Brain microvascular endothelial cell (primary cell): ENCODE results near the gene COL8A1.

ENCODE experiments used
- DNase-seq: peaks from one replicate; pipeline ENCODE4 v3.0.0-alpha.2; 2020
- H3K27ac ChIP-seq: fragments of 250-450 bp; sonication (Bioruptor Pico); 2 replicates; pipeline ENCODE4 v1.5.1; 2020; ENCODE audit warnings: mild to moderate bottlenecking, moderate library complexity
- H3K27me3 ChIP-seq: fragments of 250-450 bp; sonication (Bioruptor Pico); replicated peaks from 2 replicates; pipeline ENCODE4 v1.5.1; 2020; ENCODE audit warnings: mild to moderate bottlenecking
- H3K36me3 ChIP-seq: fragments of 250-450 bp; sonication (Bioruptor Pico); replicated peaks from 2 replicates; pipeline ENCODE4 v1.5.1; 2020; ENCODE audit warnings: mild to moderate bottlenecking
- H3K4me3 ChIP-seq: 2 replicates; pipeline ENCODE4 v1.5.1; 2011; ENCODE audit warnings: low read depth, mild to moderate bottlenecking, control low read depth, low read length, moderate library complexity
- CTCF ChIP-seq: IDR thresholded peaks from 2 replicates; pipeline ENCODE4 v1.5.1; 2011; ENCODE audit warnings: low read depth, mild to moderate bottlenecking, moderate library complexity, low read length, control low read depth, inconsistent platforms; ENCODE audit errors: missing control alignments
- in situ Hi-C: cut with HindIII; loops from 2 replicates; pipeline ENCODE4 v1.10.0; 2017; ENCODE audit warnings: low sequenced_read_pairs, low pct_ligation_motif_present

COL8A1 gene

GRCh38 chr3:99780749-99781148 is 142.4 kb downstream of the COL8A1 start:
- no peak overlapping the region for H3K4me3 ChIP-seq
- TF ChIP-seq CTCF = no peak
- DNase-seq = no peak
- no peaks in the 10 kb centered on the region for H3K36me3 ChIP-seq
- in situ Hi-C loops = no loop called here
- no peak overlapping the region for H3K27ac ChIP-seq
- H3K27me3 ChIP-seq = no peaks in the 10 kb centered on the region

- peak; percentile 22 for DNase-seq
These were observed 143.4 kb downstream of the COL8A1 start for GRCh38 chr3:99781761-99782160.

GRCh38 chr3:99783011-99783573 is 144.7 kb downstream of the COL8A1 start:
- no peaks in the 10 kb centered on the region for H3K36me3 ChIP-seq
- TF ChIP-seq CTCF = no peak
- H3K27me3 ChIP-seq = no peaks in the 10 kb centered on the region
- in situ Hi-C loops = no loop called here
- H3K27ac ChIP-seq = peak overlapping the region; percentile 36
- H3K4me3 ChIP-seq = no peak overlapping the region
- peak; percentile 85 for DNase-seq

More at GRCh38 chr3:99781761-99782160, 143.4 kb downstream of the COL8A1 start:
- Histone ChIP-seq H3K4me3 (no peak overlapping the region), H3K36me3 (no peaks in the 10 kb centered on the region), H3K27me3 (no peaks in the 10 kb centered on the region), H3K27ac (peak overlapping the region; percentile 36)
- TF ChIP-seq CTCF = no peak
- in situ Hi-C loops = no loop called here

GRCh38 chr3:99789011-99789721 is 150.8 kb downstream of the COL8A1 start:
- in situ Hi-C loops = no loop called here

GRCh38 chr3:99794485-99794884 is 156.1 kb downstream of the COL8A1 start:
- no peaks in the 10 kb centered on the region for H3K27me3 ChIP-seq
- peaks cover 53% of the 10 kb centered on the region for H3K36me3 ChIP-seq
- H3K27ac ChIP-seq = no peak overlapping the region
- TF ChIP-seq CTCF = no peak
- in situ Hi-C loops = no loop called here
- no peak overlapping the region for H3K4me3 ChIP-seq
- DNase-seq = no peak

More at GRCh38 chr3:99789011-99789721, 150.8 kb downstream of the COL8A1 start:
- Histone ChIP-seq H3K27me3 (no peaks in the 10 kb centered on the region), H3K27ac (no peak overlapping the region), H3K4me3 (no peak overlapping the region), H3K36me3 (peaks cover 31% of the 10 kb centered on the region)
- DNase-seq = peak; percentile 67
- peak; percentile 87 for TF ChIP-seq CTCF

- Histone ChIP-seq H3K27me3 (no peaks in the 10 kb centered on the region), H3K36me3 (peaks cover 47% of the 10 kb centered on the region), H3K4me3 (no peak overlapping the region), H3K27ac (no peak overlapping the region)
- TF ChIP-seq CTCF = no peak
- in situ Hi-C loops = no loop called here
- DNase-seq = no peak
These were observed 157.2 kb downstream of the COL8A1 start for GRCh38 chr3:99795573-99795972.
